Measurements from ENCODE around the gene HSBP1L1.
"Not testable (repeated sequence)": the region's sequence is repeated elsewhere in the genome, so short reads cannot be mapped to it uniquely, and the experiment has no call there.

HSBP1L1 gene

DNA sequence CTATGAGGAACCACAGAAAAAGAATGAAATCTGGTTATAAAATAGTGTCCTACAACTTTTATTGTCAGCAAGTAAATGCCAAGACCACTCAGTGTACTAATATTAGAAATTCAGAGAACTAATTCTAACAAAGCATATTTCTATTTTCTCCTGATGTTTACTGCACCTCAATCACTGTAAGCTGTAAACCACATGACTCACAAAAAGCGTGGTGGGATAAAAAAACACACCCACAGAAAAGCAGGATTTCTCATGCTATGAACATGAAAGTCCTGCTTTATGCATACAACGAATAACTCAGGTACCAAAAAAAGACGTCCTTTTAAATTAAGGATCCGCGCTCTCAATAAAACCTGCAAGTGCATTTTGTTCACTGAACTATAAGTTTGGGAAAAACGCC is 23.1 kb downstream of the HSBP1L1 start:
- DNase-seq: no peak

DNA sequence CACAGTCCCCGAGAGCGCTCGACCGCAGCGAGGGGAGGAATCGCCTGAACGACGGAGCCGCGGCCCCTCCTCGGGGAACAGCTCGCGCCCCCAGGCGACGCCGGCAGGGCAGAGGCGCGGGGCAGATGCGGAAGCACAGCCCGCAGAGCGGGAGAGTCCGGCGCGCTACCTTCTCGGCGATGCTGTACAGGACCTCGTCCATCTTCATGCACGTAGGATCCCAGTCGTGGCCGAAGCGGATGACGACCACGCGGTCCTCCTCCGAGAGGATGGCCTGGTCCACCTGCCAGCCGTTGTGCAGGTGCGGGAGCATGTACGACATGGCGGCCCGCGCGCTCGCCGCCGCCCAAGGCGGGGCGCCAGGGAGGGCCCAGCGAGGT is 23.6 kb downstream of the HSBP1L1 start:
- DNase-seq: no peak

DNA sequence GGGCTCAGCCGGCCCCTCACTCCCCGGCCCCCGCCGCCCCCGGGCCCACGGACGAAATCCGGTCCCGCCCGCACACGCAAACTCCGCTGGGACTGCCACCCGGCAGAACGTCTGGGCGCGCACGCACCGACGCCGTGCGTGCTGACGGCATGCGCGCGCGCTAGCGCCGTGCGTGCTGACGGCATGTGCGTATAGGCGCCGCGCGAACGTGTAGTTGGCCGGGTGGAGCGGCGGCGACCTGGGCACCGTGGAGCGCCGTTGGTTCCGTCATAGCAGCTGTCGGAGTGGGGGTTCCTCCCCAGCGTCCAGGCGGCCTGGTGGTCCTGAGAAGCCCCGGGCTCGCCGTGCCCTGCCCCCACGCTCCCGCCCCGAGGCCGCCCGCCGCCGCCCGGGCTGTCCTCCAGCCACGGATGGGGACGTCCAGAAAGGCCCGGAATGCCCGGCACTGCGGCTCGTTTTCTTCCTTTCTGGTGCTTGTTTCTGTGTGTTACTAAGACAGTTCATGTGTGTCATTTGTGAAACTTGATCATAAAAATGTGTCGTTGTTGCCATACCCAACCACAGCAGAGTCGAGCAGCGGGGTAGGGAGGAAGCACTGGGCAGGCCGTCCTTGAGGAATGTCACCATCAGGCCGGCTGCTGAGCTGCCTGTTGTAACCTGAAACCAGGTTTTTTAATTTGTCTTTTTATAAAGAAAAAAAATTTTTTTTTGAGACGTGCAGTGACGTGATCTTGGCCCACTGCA is 24.2 kb downstream of the HSBP1L1 start, which contains the start of gene TXNL4A:
TSS of gene TXNL4A (minus strand) at position 113 of the 744 bp plus-strand sequence. CDS start 171 bp downstream, outside the sequence.
- DNase-seq: peak; percentile 88

DNA sequence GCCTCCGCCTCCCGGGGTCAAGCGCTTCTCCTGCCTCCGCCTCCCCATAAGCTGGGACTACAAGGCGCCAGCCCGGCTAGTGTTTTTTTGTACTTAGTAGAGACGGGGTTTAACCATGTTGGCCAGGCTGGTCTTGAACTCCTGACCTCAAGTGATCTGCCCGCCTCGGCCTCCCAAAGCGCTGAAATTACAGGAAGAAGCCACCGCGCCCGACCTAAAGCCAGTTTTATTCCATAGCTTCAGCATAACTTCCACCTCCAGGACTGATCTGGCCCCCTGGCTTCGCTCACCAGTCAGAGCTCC is 24.7 kb downstream of the HSBP1L1 start:
- no peak for DNase-seq

DNA sequence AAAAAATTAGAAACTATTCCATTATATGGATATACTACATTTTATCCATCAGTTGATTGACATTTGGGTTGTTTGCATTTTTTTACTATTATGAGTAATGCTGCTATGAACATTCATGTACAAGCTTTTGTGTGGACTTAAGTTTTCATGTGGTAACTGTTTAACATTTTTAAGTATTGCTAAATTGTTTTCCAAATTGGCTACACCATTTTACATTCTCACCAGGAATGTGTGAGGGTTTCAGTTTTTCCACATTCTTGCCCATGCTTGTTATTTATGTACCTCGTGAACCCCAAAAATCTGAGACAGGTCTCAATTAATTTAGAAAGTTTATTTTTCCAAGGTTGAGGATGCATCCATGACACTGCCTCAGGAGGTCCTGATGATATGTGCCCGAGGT is 27.1 kb downstream of the HSBP1L1 start:
- peak; percentile 19 for DNase-seq

DNA sequence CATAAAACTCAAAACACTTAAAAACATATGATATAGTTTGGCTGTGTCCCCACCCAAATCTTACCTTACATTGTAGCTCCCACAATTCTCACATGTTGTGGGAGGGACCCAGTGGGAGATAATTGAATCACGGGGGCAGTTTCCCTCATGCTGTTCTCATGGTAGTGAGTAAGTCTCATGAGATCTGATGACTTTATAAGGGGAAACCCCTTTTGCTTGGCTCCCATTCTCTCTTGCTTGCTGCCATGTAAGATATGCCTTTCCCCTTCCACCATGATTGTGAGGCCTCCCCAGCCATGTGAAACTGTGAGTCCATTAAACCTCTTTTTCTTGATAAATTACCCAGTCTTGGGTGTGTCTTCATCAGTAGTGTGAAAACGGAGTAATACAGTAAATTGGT is 35.3 kb downstream of the HSBP1L1 start:
- not testable (repeated sequence) for DNase-seq

DNA sequence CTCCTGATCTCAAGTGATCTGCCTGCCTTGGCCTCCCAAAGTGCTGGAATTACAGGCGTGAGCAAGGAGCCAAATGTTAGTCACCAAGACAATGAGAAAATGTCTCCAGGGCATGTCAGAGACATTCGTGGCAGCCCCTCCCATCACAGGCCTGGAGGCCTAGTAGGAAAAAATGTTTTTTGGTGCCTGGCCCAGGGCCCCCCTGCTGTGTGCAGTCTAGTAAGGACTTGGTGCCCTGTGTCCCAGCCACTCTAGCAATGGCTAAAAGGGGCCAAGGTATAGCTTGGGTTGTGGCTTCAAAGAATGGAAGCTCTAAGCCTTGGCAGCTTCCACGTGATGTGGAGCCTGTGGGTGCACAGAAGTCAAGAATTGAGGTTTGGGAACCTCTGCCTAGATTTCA is 36.4 kb downstream of the HSBP1L1 start:
- DNase-seq: no peak

DNA sequence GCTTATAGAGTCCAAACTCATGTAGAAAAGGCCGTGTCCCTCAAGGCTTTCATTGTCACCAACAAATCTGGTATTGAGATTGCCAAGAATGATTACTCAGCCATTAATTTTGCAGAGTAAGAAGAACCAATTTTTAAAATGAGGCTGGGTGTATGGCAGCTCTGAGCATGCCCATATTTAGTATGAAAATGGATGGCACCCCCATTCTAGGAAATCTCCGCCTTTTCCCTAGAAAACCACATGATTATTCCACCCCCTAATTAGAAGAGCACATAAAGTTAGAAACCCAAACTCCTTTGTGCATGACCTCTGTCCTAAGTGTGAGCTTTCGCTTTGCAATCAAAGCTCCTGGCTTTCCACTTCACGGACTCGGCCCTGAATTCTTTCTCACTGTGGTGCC is 38.0 kb downstream of the HSBP1L1 start:
- no peak for DNase-seq

DNA sequence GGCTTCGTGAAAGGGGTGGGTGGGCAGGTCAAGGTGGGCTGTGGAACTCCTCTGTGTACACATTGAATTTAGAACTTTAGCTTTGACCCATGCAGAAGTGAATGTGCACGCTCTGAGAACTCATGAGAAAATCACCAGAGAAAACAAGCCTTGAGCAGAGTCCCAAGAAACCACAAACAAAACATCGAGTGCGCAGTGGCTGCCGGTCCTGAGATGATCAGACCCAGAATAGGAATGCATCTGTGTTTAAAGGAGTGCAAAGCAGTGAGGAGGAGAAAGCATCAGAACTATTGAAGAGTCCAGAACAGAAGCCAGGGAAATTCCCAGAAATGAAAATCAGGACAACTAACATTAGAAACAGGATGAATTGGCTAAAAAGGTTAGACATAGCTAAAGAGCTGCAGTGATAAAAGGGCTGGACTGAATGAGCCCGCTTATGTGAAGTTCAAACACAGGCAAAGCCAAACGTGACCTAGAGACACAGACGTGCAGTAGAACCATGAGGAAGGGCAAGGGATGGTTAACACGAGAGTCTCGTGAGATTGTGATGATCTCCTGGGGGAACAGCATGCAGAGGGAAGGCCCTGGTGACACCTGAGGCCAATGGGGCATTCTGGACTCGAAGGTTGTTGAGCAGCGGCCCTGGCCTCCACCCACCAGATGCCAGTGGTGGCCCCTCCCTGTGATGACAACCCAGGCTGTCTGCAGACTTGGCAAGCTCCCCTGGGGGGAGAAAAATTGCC is 40.3 kb downstream of the HSBP1L1 start:
- DNase-seq: no peak

DNA sequence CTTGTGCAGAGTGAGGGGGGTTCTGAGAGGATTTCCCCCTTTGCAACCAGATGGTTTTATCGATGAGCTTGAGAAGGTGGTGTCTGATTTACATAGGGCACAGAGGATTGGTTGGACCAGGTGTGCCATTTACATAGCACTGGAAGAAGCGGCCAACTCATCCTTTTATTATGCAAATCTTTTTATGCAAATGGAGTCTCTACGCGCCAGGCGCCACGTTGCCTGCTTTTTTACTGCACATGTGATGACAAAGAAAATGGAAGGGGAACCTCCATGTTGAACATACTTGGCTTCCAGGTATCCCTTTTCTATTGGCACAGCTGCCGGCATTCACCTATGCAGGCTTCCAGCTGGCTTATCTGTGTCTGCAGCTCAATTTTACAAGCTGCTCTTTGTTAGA is 42.3 kb downstream of the HSBP1L1 start:
- no peak for DNase-seq

DNA sequence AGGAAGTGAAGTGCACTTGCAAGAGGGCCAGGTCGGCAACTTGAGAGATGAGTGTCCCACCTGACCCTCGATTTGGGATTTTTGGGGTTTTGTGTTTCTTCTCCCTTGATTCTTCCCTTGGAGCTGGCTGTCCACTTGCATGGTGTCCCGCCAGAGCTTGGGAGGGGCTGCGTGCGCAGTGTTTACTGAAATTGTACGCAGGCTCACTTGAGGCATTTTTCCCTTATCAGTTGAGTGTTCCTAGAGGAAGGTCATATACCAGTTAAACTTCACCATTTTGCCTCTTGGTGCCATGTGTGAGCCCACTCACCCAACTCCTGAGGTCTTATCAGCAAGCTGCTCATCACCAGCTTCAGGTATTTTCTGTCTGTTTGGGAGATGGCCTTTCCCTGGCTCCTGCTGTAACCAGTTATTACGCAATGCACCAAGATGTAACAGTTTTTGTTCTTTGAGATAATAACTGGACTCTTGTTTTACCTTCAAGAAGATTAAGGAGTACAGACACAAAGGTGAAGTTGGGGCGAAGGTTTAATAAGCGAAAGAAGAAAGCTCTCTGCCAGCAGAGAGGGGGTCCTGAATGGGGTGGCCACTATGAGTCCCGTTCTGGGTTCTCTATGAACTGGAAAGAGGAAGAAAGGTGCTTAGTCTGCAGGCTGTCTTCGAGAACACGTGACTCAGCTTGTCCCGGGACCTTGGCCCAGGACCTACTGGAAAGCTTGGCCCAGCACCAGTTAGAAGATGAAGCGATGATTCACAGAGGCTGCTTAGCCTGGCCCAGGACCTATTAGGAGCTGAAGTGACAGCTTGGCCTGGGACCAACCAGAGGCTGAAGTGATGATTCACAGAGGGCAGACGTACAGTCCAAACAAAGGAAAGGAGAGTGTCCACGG is 45.5 kb downstream of the HSBP1L1 start:
- peak; percentile 94 for DNase-seq

DNA sequence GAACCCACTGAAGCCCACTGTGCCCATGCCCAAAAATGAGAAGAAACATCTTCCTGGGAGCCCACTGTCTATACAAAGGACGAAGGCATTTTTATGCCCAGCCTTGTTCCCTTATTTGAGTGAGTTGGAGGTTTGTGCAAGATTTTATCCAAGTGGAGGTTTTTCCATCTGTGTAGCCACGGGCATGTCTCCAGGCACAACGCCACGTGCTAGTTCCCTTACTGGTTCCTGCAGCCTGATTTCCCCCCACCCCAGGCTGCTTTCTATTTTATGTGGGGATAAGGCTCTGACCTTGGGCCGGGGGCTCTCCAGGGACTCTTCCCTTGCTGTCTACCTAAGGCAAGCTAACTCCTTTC is 46.1 kb downstream of the HSBP1L1 start:
- DNase-seq: no peak

DNA sequence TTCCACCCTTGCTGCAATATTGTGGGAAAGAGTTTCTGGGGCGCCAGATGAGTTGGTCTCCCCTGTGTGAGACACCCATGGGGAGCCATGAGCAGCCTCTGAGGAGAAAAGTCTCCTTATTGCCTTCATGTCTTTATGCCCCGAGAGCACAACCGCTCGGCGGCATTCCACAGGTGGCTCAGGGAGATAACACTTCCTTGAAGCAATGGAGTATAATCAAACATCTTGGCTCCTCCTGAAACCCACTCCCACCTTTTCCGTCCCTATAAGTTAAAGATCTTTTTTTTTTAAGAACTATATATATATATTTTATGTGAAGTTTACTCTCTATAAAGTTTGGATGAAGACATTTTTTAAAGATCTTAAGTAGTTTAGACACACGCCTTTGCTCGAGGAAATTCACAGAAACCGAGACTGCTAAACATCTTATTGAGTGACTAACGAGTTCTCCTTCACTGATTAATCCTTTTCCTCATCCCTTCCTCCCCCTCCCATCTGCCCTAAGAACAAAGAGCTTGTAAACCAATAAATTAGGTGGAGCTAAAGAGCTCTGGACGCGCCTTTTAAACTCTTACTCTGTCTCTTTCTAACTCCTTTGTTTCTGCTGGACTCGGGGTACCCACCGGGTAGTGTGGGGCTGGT is 47.2 kb downstream of the HSBP1L1 start:
- DNase-seq: not testable (repeated sequence)

DNA sequence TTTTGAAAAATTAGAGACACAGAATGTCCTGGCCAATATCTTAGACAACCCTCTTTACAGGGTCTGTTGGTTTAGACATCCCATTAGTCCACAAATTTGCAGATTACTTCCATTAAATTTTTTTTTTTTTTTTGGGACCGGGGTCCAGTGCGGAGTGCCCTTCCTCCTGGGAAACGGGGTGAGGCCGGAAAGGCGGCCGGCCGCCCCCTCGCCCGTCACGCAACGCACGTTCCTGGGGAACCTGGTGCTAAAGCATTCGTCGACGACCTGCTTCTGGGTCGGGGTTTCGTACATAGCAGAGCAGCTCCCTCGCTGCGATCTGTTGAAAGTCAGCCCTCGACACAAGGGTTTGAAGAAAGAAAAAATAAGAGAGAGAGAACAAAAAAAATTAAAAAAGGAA is 48.3 kb downstream of the HSBP1L1 start:
- no peak for DNase-seq
